ENCODE results near the gene FADS2.

FADS2 gene

GRCh38 chr11:61827571-61828378, at the start of gene FADS2:
Gene FADS2 (plus strand): TSS chr11:61828300. CDS start chr11:61828391, 91 bp downstream.
- peak; percentile 83 for DNase-seq (ENCODE audit: low spot score)

- DNase-seq (ENCODE audit: low spot score), result no peak
Observed at GRCh38 chr11:61778357-61778886, 49.7 kb upstream of the FADS2 start.

GRCh38 chr11:61778920-61779650, 49.0 kb upstream of the FADS2 start:
- DNase-seq (ENCODE audit: low spot score), result no peak

- no peak for DNase-seq (ENCODE audit: low spot score)
Observed at GRCh38 chr11:61779666-61780525, 48.2 kb upstream of the FADS2 start.

- no peak for DNase-seq (ENCODE audit: low spot score)
Observed at GRCh38 chr11:61780581-61781162, 47.4 kb upstream of the FADS2 start.

- DNase-seq (ENCODE audit: low spot score), result no peak
Observed at GRCh38 chr11:61781585-61781984, 46.5 kb upstream of the FADS2 start.

GRCh38 chr11:61782299-61782698, 45.8 kb upstream of the FADS2 start:
- no peak for DNase-seq (ENCODE audit: low spot score)

- no peak for DNase-seq (ENCODE audit: low spot score)
Observed at GRCh38 chr11:61782841-61783240, 45.3 kb upstream of the FADS2 start.

GRCh38 chr11:61783717-61784505, 44.2 kb upstream of the FADS2 start:
- DNase-seq (ENCODE audit: low spot score), result no peak

- no peak for DNase-seq (ENCODE audit: low spot score)
Observed at GRCh38 chr11:61784506-61784805, 43.6 kb upstream of the FADS2 start.

- DNase-seq (ENCODE audit: low spot score), result no peak
Observed at GRCh38 chr11:61785837-61786402, 42.2 kb upstream of the FADS2 start.

GRCh38 chr11:61787928-61788491, 40.1 kb upstream of the FADS2 start:
- DNase-seq (ENCODE audit: low spot score), result no peak

GRCh38 chr11:61791737-61792309, 36.3 kb upstream of the FADS2 start:
- DNase-seq (ENCODE audit: low spot score), result no peak

GRCh38 chr11:61792310-61793082, 35.6 kb upstream of the FADS2 start, which contains the start of the genes FEN1 and TMEM258:
Gene FEN1 (plus strand): TSS chr11:61792911. CDS start chr11:61795362, 2,451 bp downstream.
Gene TMEM258 (minus strand): TSS chr11:61792599. CDS start chr11:61792558, 41 bp downstream.
- peak; percentile 82 for DNase-seq (ENCODE audit: low spot score)

- DNase-seq (ENCODE audit: low spot score), result no peak
Observed at GRCh38 chr11:61793083-61793828, 34.8 kb upstream of the FADS2 start.

GRCh38 chr11:61793829-61794204, 34.3 kb upstream of the FADS2 start:
- no peak for DNase-seq (ENCODE audit: low spot score)

- DNase-seq (ENCODE audit: low spot score), result no peak
Observed at GRCh38 chr11:61794579-61794978, 33.5 kb upstream of the FADS2 start.

- DNase-seq (ENCODE audit: low spot score), result no peak
Observed at GRCh38 chr11:61795459-61795858, 32.6 kb upstream of the FADS2 start.
